Measurements from ENCODE around the gene CENPN.

The CENPN gene

GRCh38 chr16:81026429-81026828, 19.4 kb downstream of the CENPN start:
- no peak for DNase-seq
- TF ChIP-seq GATA1 (IDR thresholded peaks at IDR 0.05; ENCODE audit: low read depth, low read length) (no peak), POLR2A (IDR thresholded peaks at IDR 0.05; ENCODE audit: low read length) (no peak)

GRCh38 chr16:81029930-81030604, 23.1 kb downstream of the CENPN start:
- no peak for DNase-seq
- TF ChIP-seq POLR2A (IDR thresholded peaks at IDR 0.05; ENCODE audit: low read length) (no peak), GATA1 (IDR thresholded peaks at IDR 0.05; ENCODE audit: low read depth, low read length) (no peak)

DNA sequence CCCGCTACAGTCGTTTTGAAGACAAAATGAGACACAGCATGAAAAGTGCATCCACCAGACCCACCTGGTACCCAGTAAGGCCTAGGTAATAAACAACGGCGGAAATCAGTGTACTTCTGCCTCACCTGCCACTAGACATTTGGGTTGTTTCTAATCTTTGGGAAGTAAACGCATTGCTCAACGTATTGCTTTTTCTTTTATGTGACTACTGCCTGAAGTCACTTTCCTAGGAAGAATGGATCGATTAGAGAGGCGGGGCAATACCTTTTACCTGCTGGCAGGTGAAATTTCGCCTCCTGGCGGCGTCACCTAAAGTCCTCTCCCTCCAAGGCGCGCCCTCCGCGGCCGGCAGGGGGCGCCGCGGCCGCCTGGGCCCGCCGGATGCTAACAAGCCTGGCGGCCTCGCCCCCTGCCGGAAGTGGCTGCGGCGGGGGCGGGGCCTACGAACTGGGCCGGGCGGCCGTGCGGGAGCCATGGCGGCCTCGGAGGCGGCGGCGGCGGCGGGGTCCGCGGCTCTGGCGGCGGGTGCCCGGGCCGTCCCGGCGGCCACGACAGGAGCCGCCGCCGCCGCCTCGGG, 28.5 kb downstream of the CENPN start, which contains the start of gene ATMIN:
Gene ATMIN, plus strand, starts transcription at position 445 of the 577 bp plus-strand sequence. Its CDS starts 29 bp downstream, at position 474.
- TF ChIP-seq GATA1 (IDR thresholded peaks at IDR 0.05; ENCODE audit: low read depth, low read length) (no peak), POLR2A (IDR thresholded peaks at IDR 0.05; ENCODE audit: low read length) (no peak)
- DNase-seq, result peak; percentile 90 to 96

DNA sequence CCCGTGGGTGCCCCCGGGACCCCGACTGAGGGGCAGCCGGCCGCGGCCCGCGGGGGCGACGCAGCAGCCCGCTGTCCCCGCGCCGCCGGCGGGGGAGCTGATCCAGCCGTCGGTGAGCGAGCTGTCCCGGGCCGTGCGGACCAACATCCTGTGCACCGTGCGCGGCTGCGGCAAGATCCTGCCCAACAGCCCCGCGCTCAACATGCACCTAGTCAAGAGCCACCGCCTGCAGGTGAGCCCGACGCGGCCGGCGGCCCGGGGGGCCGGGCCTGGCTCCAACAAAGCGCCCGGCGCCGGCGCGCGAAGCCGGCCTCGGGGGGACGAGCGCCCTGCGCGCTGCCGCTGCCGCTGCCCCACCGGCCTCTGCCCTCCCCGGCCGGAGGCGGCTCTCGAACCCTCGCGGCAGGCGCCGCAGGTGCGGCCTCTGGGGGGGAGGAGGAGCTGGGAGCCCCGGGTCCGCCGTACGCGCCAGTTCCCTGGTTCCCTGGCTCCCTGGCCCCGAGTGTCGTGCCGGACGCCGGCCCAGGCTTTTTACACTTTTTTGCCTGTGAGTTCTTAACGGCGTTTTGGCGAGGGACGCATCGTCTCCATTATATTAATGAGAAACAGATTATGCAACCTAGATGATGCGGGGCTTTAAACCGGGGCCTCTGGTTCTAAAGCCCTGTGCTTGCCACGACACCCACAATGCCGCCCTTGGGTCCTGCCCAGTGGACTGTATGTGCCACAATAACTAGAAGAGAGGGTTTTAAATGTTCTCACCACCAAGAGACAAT, 29.1 kb downstream of the CENPN start:
- no peak for TF ChIP-seq GATA1 (IDR thresholded peaks at IDR 0.05; ENCODE audit: low read depth, low read length)
- TF ChIP-seq POLR2A (IDR thresholded peaks at IDR 0.05; ENCODE audit: low read length), result no peak

GRCh38 chr16:81036751-81037350, 29.8 kb downstream of the CENPN start:
- DNase-seq, result peak; percentile 71 to 77
- TF ChIP-seq GATA1 (IDR thresholded peaks at IDR 0.05; ENCODE audit: low read depth, low read length), result no peak
- peak; percentile 20 for TF ChIP-seq POLR2A (IDR thresholded peaks at IDR 0.05; ENCODE audit: low read length)

More for the DNA sequence above, 29.1 kb downstream of the CENPN start:
- peak; percentile 62 to 77 for DNase-seq

DNA sequence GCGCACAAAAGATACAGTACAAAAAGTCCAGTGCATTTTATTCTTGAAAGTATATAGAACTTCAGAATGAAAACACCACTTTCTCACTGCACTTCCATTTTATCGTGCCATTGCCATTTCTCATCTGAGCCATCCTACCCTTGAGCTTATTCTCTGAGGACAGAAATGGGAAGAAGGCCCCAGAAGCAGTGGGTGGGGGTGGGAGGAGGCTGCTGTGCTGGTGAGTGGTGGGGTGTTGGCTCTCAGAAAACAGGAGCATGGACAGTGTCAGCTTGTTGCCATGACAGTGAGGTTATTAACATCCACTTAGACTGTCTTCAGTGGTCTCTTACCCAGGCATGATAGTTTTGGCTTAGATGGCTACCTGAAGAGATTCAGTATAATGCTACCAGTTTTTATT, 33.1 kb downstream of the CENPN start:
- no peak for DNase-seq
- TF ChIP-seq GATA1 (IDR thresholded peaks at IDR 0.05; ENCODE audit: low read depth, low read length), result no peak
- TF ChIP-seq POLR2A (IDR thresholded peaks at IDR 0.05; ENCODE audit: low read length), result no peak

- DNase-seq, result no peak
- no peak for TF ChIP-seq GATA1 (IDR thresholded peaks at IDR 0.05; ENCODE audit: low read depth, low read length)
- no peak for TF ChIP-seq POLR2A (IDR thresholded peaks at IDR 0.05; ENCODE audit: low read length)
Measured at GRCh38 chr16:81040842-81041241, 33.8 kb downstream of the CENPN start.

- DNase-seq, result no peak
- TF ChIP-seq POLR2A (IDR thresholded peaks at IDR 0.05; ENCODE audit: low read length) (no peak), GATA1 (IDR thresholded peaks at IDR 0.05; ENCODE audit: low read depth, low read length) (no peak)
Measured at GRCh38 chr16:81041696-81042095, 34.7 kb downstream of the CENPN start.

- TF ChIP-seq POLR2A (IDR thresholded peaks at IDR 0.05; ENCODE audit: low read length) (no peak), GATA1 (IDR thresholded peaks at IDR 0.05; ENCODE audit: low read depth, low read length) (no peak)
- DNase-seq, result no peak
Measured at GRCh38 chr16:81042821-81043220, 35.8 kb downstream of the CENPN start.

- TF ChIP-seq POLR2A (IDR thresholded peaks at IDR 0.05; ENCODE audit: low read length), result no peak
- no peak for TF ChIP-seq GATA1 (IDR thresholded peaks at IDR 0.05; ENCODE audit: low read depth, low read length)
Measured at GRCh38 chr16:81053761-81054160, 46.7 kb downstream of the CENPN start.

GRCh38 chr16:81060576-81061306, 53.7 kb downstream of the CENPN start:
- TF ChIP-seq POLR2A (IDR thresholded peaks at IDR 0.05; ENCODE audit: low read length) (no peak), GATA1 (IDR thresholded peaks at IDR 0.05; ENCODE audit: low read depth, low read length) (no peak)
- no peak for DNase-seq

More at GRCh38 chr16:81053761-81054160, 46.7 kb downstream of the CENPN start:
- no peak for DNase-seq

DNA sequence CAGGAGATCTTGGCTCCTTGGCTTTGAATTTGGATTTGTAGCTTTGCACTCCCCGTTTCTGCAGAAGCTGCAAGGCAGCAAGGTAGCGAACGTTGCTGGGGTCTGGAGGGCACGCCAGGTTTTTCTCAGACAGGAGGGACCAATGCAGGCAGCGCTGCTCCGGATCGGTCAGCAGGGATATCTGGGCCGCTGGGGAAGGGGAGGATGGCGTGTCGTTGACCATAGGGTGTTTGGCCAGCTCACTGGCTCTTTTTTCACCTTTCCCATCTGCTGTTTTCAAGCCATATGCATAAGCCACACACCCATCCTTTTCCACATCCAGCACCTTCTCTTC, 54.3 kb downstream of the CENPN start:
- TF ChIP-seq POLR2A (IDR thresholded peaks at IDR 0.05; ENCODE audit: low read length) (no peak), GATA1 (IDR thresholded peaks at IDR 0.05; ENCODE audit: low read depth, low read length) (no peak)
- no peak for DNase-seq

DNA sequence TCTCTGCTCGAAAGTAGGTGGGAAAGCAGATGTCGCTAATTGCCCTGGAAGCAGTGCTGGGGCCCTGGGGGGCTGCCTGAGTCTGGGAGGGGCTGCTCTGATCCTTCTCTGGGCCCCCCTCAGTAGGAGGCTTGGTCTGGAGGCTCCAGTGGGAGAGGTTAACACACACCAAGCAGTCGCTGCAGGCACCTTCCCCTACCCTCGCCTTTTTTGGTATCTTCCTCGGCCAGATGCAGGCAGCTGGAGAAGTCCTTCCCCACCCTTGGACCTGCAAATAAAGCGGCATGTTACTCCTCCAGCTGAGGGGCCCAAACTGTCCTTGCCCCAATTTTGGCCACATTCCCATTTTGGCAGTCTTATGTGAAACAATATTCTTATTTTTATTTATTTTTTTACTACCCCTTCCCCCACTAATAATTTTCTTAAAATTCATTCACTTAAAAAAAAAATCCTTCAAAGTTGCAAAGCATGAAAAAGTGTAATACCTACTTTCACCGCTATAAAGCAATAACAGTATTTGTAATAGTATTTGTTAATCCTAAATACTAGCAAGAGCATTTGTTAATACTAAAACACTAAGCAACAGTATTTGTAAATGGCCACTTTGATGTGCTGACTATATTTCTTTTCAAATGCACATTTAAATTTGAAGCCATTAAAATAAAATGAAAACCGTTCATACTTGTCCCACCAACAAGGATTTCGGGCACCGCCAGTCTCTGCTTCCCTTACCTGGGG, 55.0 kb downstream of the CENPN start:
- DNase-seq, result no peak
- no peak for TF ChIP-seq POLR2A (IDR thresholded peaks at IDR 0.05; ENCODE audit: low read length)
- no peak for TF ChIP-seq GATA1 (IDR thresholded peaks at IDR 0.05; ENCODE audit: low read depth, low read length)
